Trophoblast cell (in vitro differentiated cells and primary cell): Measurements from ENCODE around the gene MICALL2.

Experiments used
- DNase-seq, 2 donors: peaks; one replicate each; pipeline ENCODE4 v3.0.0-alpha.2; 2016
- H2AFZ ChIP-seq: 2 replicates; pipeline ENCODE4 v1.6.1; 2013; ENCODE audit warnings: low read length, moderate library complexity, mild to moderate bottlenecking; ENCODE audit not compliant: insufficient read depth, poor library complexity
- H2AK5ac ChIP-seq: 2 replicates; pipeline ENCODE4 v1.6.1; 2013; ENCODE audit warnings: mild to moderate bottlenecking, low read length
- H2BK120ac ChIP-seq: 2 replicates; pipeline ENCODE4 v1.6.1; 2013; ENCODE audit warnings: low read length, mild to moderate bottlenecking, moderate library complexity; ENCODE audit not compliant: insufficient read depth, poor library complexity
- H2BK12ac ChIP-seq: 2 replicates; pipeline ENCODE4 v1.6.1; 2013; ENCODE audit warnings: mild to moderate bottlenecking, low read length, moderate library complexity
- H2BK5ac ChIP-seq: 2 replicates; pipeline ENCODE4 v1.6.1; 2013; ENCODE audit warnings: low read length, low read depth, moderate library complexity, mild to moderate bottlenecking; ENCODE audit not compliant: poor library complexity
- H3K14ac ChIP-seq: 2 replicates; pipeline ENCODE4 v1.6.1; 2013; ENCODE audit warnings: mild to moderate bottlenecking, low read length
- H3K18ac ChIP-seq: 2 replicates; pipeline ENCODE4 v1.6.1; 2013; ENCODE audit warnings: mild to moderate bottlenecking, low read length
- H3K23ac ChIP-seq: 2 replicates; pipeline ENCODE4 v1.6.1; 2013; ENCODE audit warnings: low read length
- H3K27ac ChIP-seq: 2 replicates; pipeline ENCODE4 v1.5.1; 2013; ENCODE audit warnings: low read depth, mild to moderate bottlenecking, inconsistent platforms, low read length, moderate library complexity
- H3K27me3 ChIP-seq: 2 replicates; pipeline ENCODE4 v1.6.1; 2013; ENCODE audit warnings: inconsistent platforms, mild to moderate bottlenecking, low read length, moderate library complexity; ENCODE audit not compliant: insufficient read depth
- H3K36me3 ChIP-seq, 2 experiments: 1 replicate in 1 of 2; 2 replicates in 1 of 2; pipeline ENCODE4 v1.6.1; 2013; ENCODE audit warnings: low read length in 2 of 2, mild to moderate bottlenecking in 2 of 2, moderate library complexity in 1 of 2; ENCODE audit not compliant: insufficient read depth in 2 of 2, control insufficient read depth in 1 of 2
- H3K4ac ChIP-seq: 2 replicates; pipeline ENCODE4 v1.6.1; 2013; ENCODE audit warnings: low read depth, mild to moderate bottlenecking, low read length, moderate library complexity
- H3K4me1 ChIP-seq, 2 experiments: 1 replicate in 1 of 2; 2 replicates in 1 of 2; pipeline ENCODE4 v1.6.1; 2013; ENCODE audit warnings: low read length in 2 of 2, mild to moderate bottlenecking in 2 of 2, moderate library complexity in 1 of 2; ENCODE audit not compliant: insufficient read depth in 2 of 2, control insufficient read depth in 1 of 2
- H3K4me2 ChIP-seq: 2 replicates; pipeline ENCODE4 v1.6.1; 2013; ENCODE audit warnings: inconsistent platforms, mild to moderate bottlenecking, low read length, moderate library complexity
- H3K4me3 ChIP-seq: 2 replicates; pipeline ENCODE4 v1.5.1; 2013; ENCODE audit warnings: mild to moderate bottlenecking, low read depth, low read length, inconsistent platforms
- H3K79me1 ChIP-seq: one replicate; pipeline ENCODE4 v1.6.1; 2013; ENCODE audit warnings: low read length
- H3K79me2 ChIP-seq: 2 replicates; pipeline ENCODE4 v1.6.1; 2013; ENCODE audit warnings: low read length, mild to moderate bottlenecking; ENCODE audit not compliant: control insufficient read depth, insufficient read depth, poor library complexity
- H3K9ac ChIP-seq: 2 replicates; pipeline ENCODE4 v1.6.1; 2013; ENCODE audit warnings: mild to moderate bottlenecking, low read length
- H3K9me3 ChIP-seq: 2 replicates; pipeline ENCODE4 v1.6.1; 2013; ENCODE audit warnings: low read depth, mild to moderate bottlenecking, control low read depth, inconsistent platforms, low read length; ENCODE audit not compliant: insufficient read depth
- H4K12ac ChIP-seq: 2 replicates; pipeline ENCODE4 v1.6.1; 2013; ENCODE audit warnings: low read depth, mild to moderate bottlenecking, low read length, moderate library complexity
- H4K8ac ChIP-seq: 2 replicates; pipeline ENCODE4 v1.6.1; 2013; ENCODE audit warnings: low read depth, mild to moderate bottlenecking, low read length, moderate library complexity
- H4K91ac ChIP-seq: one replicate; pipeline ENCODE4 v1.6.1; 2013; ENCODE audit warnings: low read depth, mild to moderate bottlenecking, low read length, moderate library complexity
- whole genome bisulfite sequencing: extraction: QIAGEN DNeasy Blood & Tissue Kit; methylation state at CpG from one replicate; pipeline ENCODE4 v1.1.7; 2013; ENCODE audit warnings: missing lambda C conversion rate; ENCODE audit not compliant: insufficient read length, insufficient coverage; ENCODE audit errors: extremely low coverage; 5-methylcytosine and 5-hydroxymethylcytosine counted together

Gene MICALL2

GRCh38 chr7:1490837-1491236 lies 31.6 kb upstream of the MICALL2 start:
- H2BK12ac ChIP-seq, result no peak overlapping the region
- H3K27me3 ChIP-seq, result no peaks in the 10 kb centered on the region
- H3K4me2 ChIP-seq, result no peak overlapping the region
- no peaks in the 10 kb centered on the region for H3K79me2 ChIP-seq
- H2AFZ ChIP-seq, result no peak overlapping the region
- H4K12ac ChIP-seq, result no peak overlapping the region
- H3K79me1 ChIP-seq, result no peaks in the 10 kb centered on the region
- no peak for DNase-seq
- H3K4ac ChIP-seq, result no peak overlapping the region
- WGBS, result no CpG with 5 or more reads among the region's 19 CpGs
- no peak overlapping the region for H4K8ac ChIP-seq
- peaks cover 2% of the 10 kb centered on the region for H3K9me3 ChIP-seq
- no peak overlapping the region for H3K4me3 ChIP-seq
- no peak overlapping the region for H3K9ac ChIP-seq
- H3K14ac ChIP-seq, result no peak overlapping the region
- no peak overlapping the region for H2BK5ac ChIP-seq
- no peaks in the 10 kb centered on the region for H3K4me1 ChIP-seq
- H2BK120ac ChIP-seq, result no peak overlapping the region
- no peak overlapping the region for H2AK5ac ChIP-seq
- H3K36me3 ChIP-seq, result peaks cover 86 to 90% of the 10 kb centered on the region in 2 experiments
- no peak overlapping the region for H3K27ac ChIP-seq
- no peak overlapping the region for H3K23ac ChIP-seq
- H4K91ac ChIP-seq, result no peak overlapping the region
- no peak overlapping the region for H3K18ac ChIP-seq

DNA sequence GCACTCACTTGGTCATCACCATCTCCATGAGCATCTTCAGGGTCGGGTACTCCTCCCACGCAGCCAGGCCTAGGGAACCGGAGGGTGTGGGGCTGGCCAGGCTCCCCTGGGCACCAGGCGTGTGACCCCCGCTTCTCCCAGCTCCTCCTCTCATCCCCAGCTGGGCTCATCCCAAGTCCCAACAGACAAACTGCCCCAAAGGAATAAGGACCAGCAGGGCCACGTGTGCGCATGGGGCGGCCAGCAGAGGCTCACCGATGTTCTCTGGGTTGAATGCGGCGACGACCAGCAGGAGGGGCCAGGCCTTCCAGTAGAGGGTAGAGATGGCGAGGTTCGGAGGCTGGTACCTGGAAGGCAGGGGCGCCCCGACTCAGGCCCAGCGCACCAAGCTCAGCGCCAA lies 30.1 kb upstream of the MICALL2 start:
- H2BK5ac ChIP-seq, result no peak overlapping the region
- no peak overlapping the region for H2AFZ ChIP-seq
- H3K14ac ChIP-seq, result no peak overlapping the region
- peaks cover 2% of the 10 kb centered on the region for H3K9me3 ChIP-seq
- no peaks in the 10 kb centered on the region for H3K4me1 ChIP-seq
- H3K18ac ChIP-seq, result no peak overlapping the region
- no peak for DNase-seq
- H3K27me3 ChIP-seq, result no peaks in the 10 kb centered on the region
- H4K91ac ChIP-seq, result no peak overlapping the region
- WGBS, result no CpG with 5 or more reads among the region's 18 CpGs
- H3K9ac ChIP-seq, result no peak overlapping the region
- H4K8ac ChIP-seq, result no peak overlapping the region
- no peak overlapping the region for H4K12ac ChIP-seq
- H3K36me3 ChIP-seq, result peaks cover 85 to 89% of the 10 kb centered on the region in 2 experiments
- H3K4ac ChIP-seq, result no peak overlapping the region
- no peak overlapping the region for H2BK120ac ChIP-seq
- no peak overlapping the region for H3K27ac ChIP-seq
- no peaks in the 10 kb centered on the region for H3K79me1 ChIP-seq
- no peak overlapping the region for H3K4me3 ChIP-seq
- no peak overlapping the region for H2AK5ac ChIP-seq
- H3K4me2 ChIP-seq, result no peak overlapping the region
- no peaks in the 10 kb centered on the region for H3K79me2 ChIP-seq
- H3K23ac ChIP-seq, result no peak overlapping the region
- no peak overlapping the region for H2BK12ac ChIP-seq

DNA sequence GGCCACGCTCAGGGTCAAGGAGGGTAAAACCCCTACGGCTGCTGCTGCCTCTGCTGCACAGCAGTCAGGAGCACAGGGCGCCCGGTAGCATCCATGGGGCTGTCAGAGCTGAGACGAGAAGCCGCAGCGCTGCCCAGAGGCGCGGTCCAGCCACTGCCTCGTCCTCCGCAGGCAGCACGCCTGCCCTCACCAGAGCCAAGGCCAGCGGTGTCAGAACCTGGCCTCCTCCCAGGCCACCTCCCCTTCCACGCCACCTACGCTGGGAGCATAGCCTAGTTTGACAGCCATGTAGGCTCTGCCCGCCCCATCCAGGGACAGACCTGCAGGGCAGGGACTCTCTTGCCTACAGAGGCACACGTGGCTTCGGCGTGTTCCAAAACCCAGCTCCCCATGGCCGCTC lies 28.7 kb upstream of the MICALL2 start:
- no peak overlapping the region for H2BK120ac ChIP-seq
- no peak overlapping the region for H3K18ac ChIP-seq
- no peak overlapping the region for H4K12ac ChIP-seq
- no peaks in the 10 kb centered on the region for H3K79me2 ChIP-seq
- H3K14ac ChIP-seq, result no peak overlapping the region
- H4K91ac ChIP-seq, result no peak overlapping the region
- peaks cover 2% of the 10 kb centered on the region for H3K9me3 ChIP-seq
- no peak overlapping the region for H3K9ac ChIP-seq
- no peak overlapping the region for H3K23ac ChIP-seq
- H2BK12ac ChIP-seq, result no peak overlapping the region
- no peak overlapping the region for H2AFZ ChIP-seq
- H3K4me2 ChIP-seq, result no peak overlapping the region
- H3K4me3 ChIP-seq, result peak overlapping the region; percentile 3
- no peaks in the 10 kb centered on the region for H3K79me1 ChIP-seq
- H2BK5ac ChIP-seq, result no peak overlapping the region
- H3K4me1 ChIP-seq, result no peaks in the 10 kb centered on the region
- H3K36me3 ChIP-seq, result peaks cover 86 to 89% of the 10 kb centered on the region in 2 experiments
- no peak overlapping the region for H3K27ac ChIP-seq
- no peak overlapping the region for H2AK5ac ChIP-seq
- no CpG with 5 or more reads among the region's 20 CpGs for WGBS
- H4K8ac ChIP-seq, result no peak overlapping the region
- no peak for DNase-seq
- no peaks in the 10 kb centered on the region for H3K27me3 ChIP-seq
- H3K4ac ChIP-seq, result no peak overlapping the region

DNA sequence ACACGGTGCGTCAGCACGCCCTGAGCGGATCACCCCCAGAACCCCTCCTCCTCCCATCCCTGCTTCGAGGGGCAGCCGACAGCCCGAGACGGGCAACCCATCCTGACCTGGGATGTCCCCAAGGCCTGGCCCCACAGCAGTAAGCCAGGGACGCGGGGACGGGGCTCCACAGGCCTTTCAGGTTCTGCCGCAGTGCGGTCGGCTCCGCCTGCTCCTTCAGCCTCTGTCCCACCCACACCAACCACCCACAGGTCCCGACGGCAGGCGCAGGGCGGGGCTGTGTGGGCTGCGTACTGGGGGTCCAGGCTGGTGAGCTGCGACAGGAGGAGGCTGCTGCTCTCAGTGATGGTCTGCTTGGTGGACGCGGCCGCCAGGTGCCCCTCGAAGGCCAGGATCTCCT lies 28.2 kb upstream of the MICALL2 start:
- no peak overlapping the region for H3K4me2 ChIP-seq
- H4K91ac ChIP-seq, result no peak overlapping the region
- no peak overlapping the region for H3K27ac ChIP-seq
- no CpG with 5 or more reads among the region's 25 CpGs for WGBS
- no peaks in the 10 kb centered on the region for H3K79me1 ChIP-seq
- H4K12ac ChIP-seq, result no peak overlapping the region
- no peak overlapping the region for H2BK120ac ChIP-seq
- H3K18ac ChIP-seq, result no peak overlapping the region
- H2BK12ac ChIP-seq, result no peak overlapping the region
- H3K79me2 ChIP-seq, result no peaks in the 10 kb centered on the region
- peaks cover 91% of the 10 kb centered on the region in 2 experiments for H3K36me3 ChIP-seq
- DNase-seq, result no peak
- H3K4me3 ChIP-seq, result no peak overlapping the region
- H3K27me3 ChIP-seq, result no peaks in the 10 kb centered on the region
- no peak overlapping the region for H3K14ac ChIP-seq
- no peak overlapping the region for H3K9ac ChIP-seq
- no peak overlapping the region for H3K4ac ChIP-seq
- no peak overlapping the region for H4K8ac ChIP-seq
- H3K23ac ChIP-seq, result no peak overlapping the region
- peaks cover 2% of the 10 kb centered on the region for H3K9me3 ChIP-seq
- no peak overlapping the region for H2AFZ ChIP-seq
- no peaks in the 10 kb centered on the region for H3K4me1 ChIP-seq
- no peak overlapping the region for H2BK5ac ChIP-seq
- H2AK5ac ChIP-seq, result no peak overlapping the region
